Fibroblast of skin of back (primary cell): ENCODE data around the gene KPNA6.
"Not testable (repeated sequence)": the region's sequence is repeated elsewhere in the genome, so short reads cannot be mapped to it uniquely, and the experiment has no call there.

Source experiments
- DNase-seq: peaks from one replicate; pipeline ENCODE4 v3.0.0-alpha.2; 2013

The KPNA6 gene

GRCh38 chr1:32100807-32101708, 6.8 kb upstream of the KPNA6 start:
- DNase-seq = peak; percentile 83

- no peak for DNase-seq
These were observed 3.7 kb upstream of the KPNA6 start for GRCh38 chr1:32104127-32104526.

GRCh38 chr1:32105338-32105737, 2.5 kb upstream of the KPNA6 start:
- no peak for DNase-seq

- no peak for DNase-seq
These were observed 1.1 kb upstream of the KPNA6 start for GRCh38 chr1:32106663-32107275.

- DNase-seq = no peak
These were observed 3.3 kb downstream of the KPNA6 start for GRCh38 chr1:32111040-32111623.

- DNase-seq = no peak
These were observed 3.9 kb downstream of the KPNA6 start for GRCh38 chr1:32111789-32112188.

- DNase-seq = no peak
These were observed 5.0 kb downstream of the KPNA6 start for GRCh38 chr1:32112806-32113375.

- not testable (repeated sequence) for DNase-seq
These were observed 5.6 kb downstream of the KPNA6 start for GRCh38 chr1:32113436-32113835.

- DNase-seq = no peak
These were observed 6.6 kb downstream of the KPNA6 start for GRCh38 chr1:32114420-32114819.

- peak; percentile 52 for DNase-seq
These were observed 7.6 kb downstream of the KPNA6 start for GRCh38 chr1:32115496-32115895.

- DNase-seq = no peak
These were observed 8.7 kb downstream of the KPNA6 start for GRCh38 chr1:32116531-32116930.

- no peak for DNase-seq
These were observed 14.3 kb downstream of the KPNA6 start for GRCh38 chr1:32122151-32122550.

GRCh38 chr1:32123361-32123760, 15.5 kb downstream of the KPNA6 start:
- DNase-seq = not testable (repeated sequence)

- no peak for DNase-seq
These were observed 17.5 kb downstream of the KPNA6 start for GRCh38 chr1:32125313-32125712.

GRCh38 chr1:32126770-32127169, 18.9 kb downstream of the KPNA6 start:
- no peak for DNase-seq

- no peak for DNase-seq
These were observed 19.7 kb downstream of the KPNA6 start for GRCh38 chr1:32127409-32128198.

GRCh38 chr1:32128479-32128878, 20.6 kb downstream of the KPNA6 start:
- DNase-seq = no peak

GRCh38 chr1:32128964-32129363, 21.1 kb downstream of the KPNA6 start:
- DNase-seq = no peak

- DNase-seq = not testable (repeated sequence)
These were observed 26.1 kb downstream of the KPNA6 start for GRCh38 chr1:32133950-32134280.

GRCh38 chr1:32137111-32137510, 29.3 kb downstream of the KPNA6 start:
- no peak for DNase-seq

- peak; percentile 61 for DNase-seq
These were observed 31.1 kb downstream of the KPNA6 start for GRCh38 chr1:32138965-32139364.

GRCh38 chr1:32142446-32143301, 34.8 kb downstream of the KPNA6 start:
- peak; percentile 86 for DNase-seq
